Measurements from ENCODE around the gene UBE2F.

DNA sequence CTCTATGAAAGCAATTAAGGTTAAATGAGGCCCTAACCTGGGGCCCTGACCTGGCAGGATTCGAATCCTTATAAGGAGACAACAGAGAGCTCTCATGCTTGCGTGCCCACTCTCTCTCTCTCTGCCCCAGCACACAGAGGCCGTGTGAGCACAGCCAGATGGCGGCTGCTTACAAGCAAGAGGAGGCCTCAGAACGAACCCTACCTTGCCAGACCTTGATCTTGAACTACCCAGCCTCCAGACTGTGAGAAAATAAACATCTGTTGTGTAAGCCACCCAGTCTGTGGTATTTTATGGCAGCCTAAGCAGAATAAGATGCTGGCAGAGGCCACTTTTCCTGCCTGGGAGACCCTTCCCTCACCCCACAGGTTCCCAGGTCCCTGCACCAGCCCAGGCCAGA, 5.2 kb upstream of the UBE2F start:
- TF ChIP-seq, protein P1, sequence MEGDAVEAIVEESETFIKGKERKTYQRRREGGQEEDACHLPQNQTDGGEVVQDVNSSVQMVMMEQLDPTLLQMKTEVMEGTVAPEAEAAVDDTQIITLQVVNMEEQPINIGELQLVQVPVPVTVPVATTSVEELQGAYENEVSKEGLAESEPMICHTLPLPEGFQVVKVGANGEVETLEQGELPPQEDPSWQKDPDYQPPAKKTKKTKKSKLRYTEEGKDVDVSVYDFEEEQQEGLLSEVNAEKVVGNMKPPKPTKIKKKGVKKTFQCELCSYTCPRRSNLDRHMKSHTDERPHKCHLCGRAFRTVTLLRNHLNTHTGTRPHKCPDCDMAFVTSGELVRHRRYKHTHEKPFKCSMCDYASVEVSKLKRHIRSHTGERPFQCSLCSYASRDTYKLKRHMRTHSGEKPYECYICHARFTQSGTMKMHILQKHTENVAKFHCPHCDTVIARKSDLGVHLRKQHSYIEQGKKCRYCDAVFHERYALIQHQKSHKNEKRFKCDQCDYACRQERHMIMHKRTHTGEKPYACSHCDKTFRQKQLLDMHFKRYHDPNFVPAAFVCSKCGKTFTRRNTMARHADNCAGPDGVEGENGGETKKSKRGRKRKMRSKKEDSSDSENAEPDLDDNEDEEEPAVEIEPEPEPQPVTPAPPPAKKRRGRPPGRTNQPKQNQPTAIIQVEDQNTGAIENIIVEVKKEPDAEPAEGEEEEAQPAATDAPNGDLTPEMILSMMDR (IDR thresholded peaks at IDR 0.05; ENCODE audit: low read depth, low read length): no peak
- TF ChIP-seq EZH2phosphoT487 (IDR thresholded peaks at IDR 0.05; ENCODE audit: low read depth): no peak
